ENCODE results near the gene FAM13C.

FAM13C gene

GRCh38 chr10:59279476-59279875 lies 82.9 kb downstream of the FAM13C start:
- H3K4me1 ChIP-seq = peaks cover 6% of the 10 kb centered on the region
- H3K9ac ChIP-seq = no peak overlapping the region
- H3K27me3 ChIP-seq (ENCODE audit: control insufficient read depth, insufficient read depth, low read length) = no peaks in the 10 kb centered on the region
- H3K36me3 ChIP-seq (ENCODE audit: control insufficient read depth, insufficient read depth, low read length) = no peaks in the 10 kb centered on the region
- H3K4me3 ChIP-seq (ENCODE audit: low read depth, low read length) = no peak overlapping the region
- H2AFZ ChIP-seq = no peak overlapping the region
- H3K9me3 ChIP-seq (ENCODE audit: control insufficient read depth, low read length) = no peaks in the 10 kb centered on the region
- no peak overlapping the region for H3K27ac ChIP-seq
- no peak for TF ChIP-seq CTCF (IDR thresholded peaks at IDR 0.05)
- H3K4me2 ChIP-seq (ENCODE audit: low read length) = no peak overlapping the region
- H3K79me2 ChIP-seq = no peaks in the 10 kb centered on the region

GRCh38 chr10:59276919-59277318 lies 85.4 kb downstream of the FAM13C start:
- no peak for TF ChIP-seq CTCF (IDR thresholded peaks at IDR 0.05)
- no peaks in the 10 kb centered on the region for H3K27me3 ChIP-seq (ENCODE audit: control insufficient read depth, insufficient read depth, low read length)
- H3K36me3 ChIP-seq (ENCODE audit: control insufficient read depth, insufficient read depth, low read length) = no peaks in the 10 kb centered on the region
- no peak overlapping the region for H2AFZ ChIP-seq
- no peak overlapping the region for H3K4me3 ChIP-seq (ENCODE audit: low read depth, low read length)
- H3K4me2 ChIP-seq (ENCODE audit: low read length) = no peak overlapping the region
- no peaks in the 10 kb centered on the region for H3K4me1 ChIP-seq
- H3K9ac ChIP-seq = no peak overlapping the region
- no peak overlapping the region for H3K27ac ChIP-seq
- H3K79me2 ChIP-seq = no peaks in the 10 kb centered on the region
- H3K9me3 ChIP-seq (ENCODE audit: control insufficient read depth, low read length) = no peaks in the 10 kb centered on the region

- Histone ChIP-seq H3K9ac (no peak overlapping the region), H3K9me3 (ENCODE audit: control insufficient read depth, low read length) (no peaks in the 10 kb centered on the region), H3K36me3 (ENCODE audit: control insufficient read depth, insufficient read depth, low read length) (no peaks in the 10 kb centered on the region), H3K4me3 (ENCODE audit: low read depth, low read length) (no peak overlapping the region), H3K27ac (no peak overlapping the region), H2AFZ (no peak overlapping the region), H3K4me2 (ENCODE audit: low read length) (no peak overlapping the region), H3K27me3 (ENCODE audit: control insufficient read depth, insufficient read depth, low read length) (no peaks in the 10 kb centered on the region), H3K79me2 (no peaks in the 10 kb centered on the region), H3K4me1 (no peaks in the 10 kb centered on the region)
- no peak for TF ChIP-seq CTCF (IDR thresholded peaks at IDR 0.05)
Measured at GRCh38 chr10:59276133-59276532, 86.2 kb downstream of the FAM13C start.

- H2AFZ ChIP-seq = no peak overlapping the region
- no peaks in the 10 kb centered on the region for H3K27me3 ChIP-seq (ENCODE audit: control insufficient read depth, insufficient read depth, low read length)
- TF ChIP-seq CTCF (IDR thresholded peaks at IDR 0.05) = no peak
- H3K9me3 ChIP-seq (ENCODE audit: control insufficient read depth, low read length) = no peaks in the 10 kb centered on the region
- no peaks in the 10 kb centered on the region for H3K4me1 ChIP-seq
- H3K79me2 ChIP-seq = no peaks in the 10 kb centered on the region
- no peaks in the 10 kb centered on the region for H3K36me3 ChIP-seq (ENCODE audit: control insufficient read depth, insufficient read depth, low read length)
- H3K27ac ChIP-seq = no peak overlapping the region
- H3K4me3 ChIP-seq (ENCODE audit: low read depth, low read length) = no peak overlapping the region
- H3K9ac ChIP-seq = no peak overlapping the region
- H3K4me2 ChIP-seq (ENCODE audit: low read length) = no peak overlapping the region
Measured at GRCh38 chr10:59273445-59273844, 88.9 kb downstream of the FAM13C start.

- H3K9ac ChIP-seq = no peak overlapping the region
- TF ChIP-seq CTCF (IDR thresholded peaks at IDR 0.05) = no peak
- no peaks in the 10 kb centered on the region for H3K79me2 ChIP-seq
- no peak overlapping the region for H3K27ac ChIP-seq
- no peaks in the 10 kb centered on the region for H3K4me1 ChIP-seq
- H3K36me3 ChIP-seq (ENCODE audit: control insufficient read depth, insufficient read depth, low read length) = no peaks in the 10 kb centered on the region
- H3K4me2 ChIP-seq (ENCODE audit: low read length) = no peak overlapping the region
- H3K27me3 ChIP-seq (ENCODE audit: control insufficient read depth, insufficient read depth, low read length) = no peaks in the 10 kb centered on the region
- H2AFZ ChIP-seq = no peak overlapping the region
- no peak overlapping the region for H3K4me3 ChIP-seq (ENCODE audit: low read depth, low read length)
- H3K9me3 ChIP-seq (ENCODE audit: control insufficient read depth, low read length) = no peaks in the 10 kb centered on the region
Measured at GRCh38 chr10:59272061-59272460, 90.3 kb downstream of the FAM13C start.

Measured in parathyroid adenoma (tissue), 2 donors.